Inflammatory macrophage treated with lipopolysaccharide for 4 hours (primary cell): Measurements from ENCODE around the gene CCDC192.
"Not testable (repeated sequence)": the region's sequence is repeated elsewhere in the genome, so short reads cannot be mapped to it uniquely, and the experiment has no call there.

Source experiments
- DNase-seq: peaks from one replicate; pipeline ENCODE4 v3.0.0-alpha.2; 2020

Gene CCDC192

DNA sequence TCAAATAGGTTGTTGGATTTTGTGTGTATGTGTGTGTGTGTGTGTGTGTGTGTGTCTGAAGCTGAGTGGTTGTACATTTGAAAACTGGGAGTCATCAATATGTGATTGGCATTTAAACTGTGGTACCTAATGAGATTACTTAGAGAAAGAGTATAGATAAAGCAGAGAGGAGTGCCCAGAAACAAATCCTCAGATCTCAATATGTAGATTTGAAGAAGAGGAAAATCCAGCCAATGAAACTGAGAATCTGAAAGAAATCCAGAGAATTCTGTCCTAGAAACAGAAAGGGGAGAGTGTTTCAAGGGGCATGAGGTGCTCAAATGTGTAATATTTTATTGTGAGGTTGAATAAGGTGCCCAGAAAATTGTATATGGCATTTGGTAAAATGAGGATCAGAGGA is 66.2 kb downstream of the CCDC192 start:
- no peak for DNase-seq

DNA sequence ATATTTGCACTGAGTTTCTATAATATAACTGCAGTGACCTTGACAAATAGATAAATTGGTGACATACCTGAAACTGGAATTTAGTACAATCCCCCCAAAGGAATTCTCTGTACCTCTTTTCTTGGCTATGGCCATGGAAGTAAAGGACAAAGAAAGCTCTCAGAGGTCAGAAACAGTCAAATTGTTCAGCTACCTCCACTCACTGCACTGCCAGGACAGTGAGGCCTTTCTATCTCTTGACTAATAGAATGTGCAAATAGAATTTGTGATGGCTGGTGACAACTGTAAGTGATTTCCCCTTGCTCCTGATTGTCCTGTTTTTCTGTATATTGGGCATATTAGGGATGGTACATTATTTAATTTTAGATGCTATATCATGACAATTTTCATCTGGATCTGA is 67.1 kb downstream of the CCDC192 start:
- no peak for DNase-seq

DNA sequence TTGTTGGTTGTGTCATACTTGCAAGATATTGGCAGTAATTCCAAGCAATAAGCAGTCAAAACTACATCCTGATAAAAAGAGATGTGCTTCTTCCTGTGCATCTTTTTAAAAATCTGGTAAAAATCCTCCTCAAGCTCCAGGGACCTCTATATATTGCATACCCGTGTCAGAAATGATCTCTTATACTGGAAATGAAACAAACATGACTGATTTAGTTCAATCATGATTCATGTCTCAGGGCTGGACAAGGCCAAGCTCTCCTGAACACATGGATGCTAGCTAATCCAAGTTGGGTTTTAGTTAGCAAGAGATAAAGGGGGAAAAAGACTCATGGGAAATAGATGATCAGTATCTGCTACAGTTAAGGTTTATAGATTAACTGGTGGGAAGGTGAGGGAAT is 69.3 kb downstream of the CCDC192 start:
- no peak for DNase-seq

DNA sequence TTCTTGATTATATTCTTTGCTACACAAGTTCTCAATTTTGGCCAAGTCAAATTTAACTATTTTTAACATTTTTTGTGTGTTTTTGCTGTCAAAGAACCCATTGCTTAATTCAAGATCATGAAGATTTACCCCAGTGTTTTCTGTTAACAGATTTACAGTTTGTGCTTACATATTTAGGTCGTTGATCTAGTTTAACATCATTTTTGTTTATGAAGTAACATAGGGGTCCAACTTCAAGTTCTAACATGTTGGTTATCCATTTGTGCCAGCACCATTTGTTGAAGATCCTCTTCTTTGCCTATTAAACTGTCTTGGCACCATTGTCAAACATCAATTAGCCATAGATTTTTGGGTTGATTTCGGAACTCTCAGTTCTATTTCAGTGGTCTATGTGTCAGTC is 71.0 kb downstream of the CCDC192 start:
- no peak for DNase-seq

DNA sequence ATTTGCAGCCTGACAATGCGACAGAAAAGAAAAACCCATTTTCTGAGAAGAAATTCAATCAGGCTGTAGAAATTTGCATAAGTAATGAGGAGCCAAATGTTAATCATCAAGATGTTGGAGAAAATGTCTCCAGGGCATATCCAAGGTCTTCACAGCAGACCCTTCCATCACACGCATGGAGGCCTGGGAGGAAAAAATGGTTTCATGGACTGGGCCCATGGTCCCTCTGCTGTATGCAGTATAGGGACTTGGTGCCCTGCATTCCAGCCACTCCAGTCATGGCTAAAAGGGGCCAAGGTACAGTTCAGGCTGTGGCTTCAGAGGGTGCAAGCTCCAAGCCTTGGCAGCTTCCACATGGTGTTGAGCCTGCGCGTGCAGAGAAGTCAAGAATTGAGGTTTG is 73.3 kb downstream of the CCDC192 start:
- no peak for DNase-seq

DNA sequence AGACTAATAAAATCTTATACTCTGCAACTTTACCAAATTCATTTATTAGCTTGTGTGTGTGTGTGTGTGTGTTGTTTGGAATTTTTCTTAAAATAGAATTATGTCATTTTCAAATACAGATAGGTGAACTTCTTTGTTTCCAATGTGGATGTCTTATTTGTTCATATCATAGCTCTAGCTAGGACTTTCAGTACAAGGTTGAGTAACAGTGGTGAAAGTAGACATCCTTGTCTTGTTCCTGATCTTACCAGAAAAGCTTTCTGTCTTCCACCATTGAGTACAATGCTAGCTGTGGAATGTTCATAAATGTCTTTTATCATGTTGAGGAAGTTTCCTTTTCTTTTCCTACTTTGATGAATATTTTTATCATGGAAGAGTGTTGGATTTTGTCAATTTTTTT is 74.8 kb downstream of the CCDC192 start:
- DNase-seq, result no peak

DNA sequence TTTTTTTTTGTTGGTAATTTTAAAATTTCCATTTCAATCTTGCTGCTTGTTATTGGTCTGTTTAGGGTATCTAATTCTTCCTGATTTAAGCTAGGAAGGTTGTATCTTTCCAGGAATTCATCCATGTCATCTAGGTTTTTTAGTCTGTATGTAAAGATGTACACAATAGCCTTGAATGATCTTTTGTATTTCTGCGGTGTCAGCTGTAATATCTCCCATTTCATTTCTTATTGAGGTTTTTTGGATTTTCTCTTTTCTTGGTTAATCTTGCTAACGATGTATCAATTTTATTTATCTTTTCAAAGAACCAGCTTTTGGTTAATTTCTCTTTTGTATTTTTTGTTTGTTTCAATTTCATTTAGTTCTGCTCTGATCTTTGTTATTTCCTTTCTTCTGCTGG is 79.3 kb downstream of the CCDC192 start:
- DNase-seq, result not testable (repeated sequence)

DNA sequence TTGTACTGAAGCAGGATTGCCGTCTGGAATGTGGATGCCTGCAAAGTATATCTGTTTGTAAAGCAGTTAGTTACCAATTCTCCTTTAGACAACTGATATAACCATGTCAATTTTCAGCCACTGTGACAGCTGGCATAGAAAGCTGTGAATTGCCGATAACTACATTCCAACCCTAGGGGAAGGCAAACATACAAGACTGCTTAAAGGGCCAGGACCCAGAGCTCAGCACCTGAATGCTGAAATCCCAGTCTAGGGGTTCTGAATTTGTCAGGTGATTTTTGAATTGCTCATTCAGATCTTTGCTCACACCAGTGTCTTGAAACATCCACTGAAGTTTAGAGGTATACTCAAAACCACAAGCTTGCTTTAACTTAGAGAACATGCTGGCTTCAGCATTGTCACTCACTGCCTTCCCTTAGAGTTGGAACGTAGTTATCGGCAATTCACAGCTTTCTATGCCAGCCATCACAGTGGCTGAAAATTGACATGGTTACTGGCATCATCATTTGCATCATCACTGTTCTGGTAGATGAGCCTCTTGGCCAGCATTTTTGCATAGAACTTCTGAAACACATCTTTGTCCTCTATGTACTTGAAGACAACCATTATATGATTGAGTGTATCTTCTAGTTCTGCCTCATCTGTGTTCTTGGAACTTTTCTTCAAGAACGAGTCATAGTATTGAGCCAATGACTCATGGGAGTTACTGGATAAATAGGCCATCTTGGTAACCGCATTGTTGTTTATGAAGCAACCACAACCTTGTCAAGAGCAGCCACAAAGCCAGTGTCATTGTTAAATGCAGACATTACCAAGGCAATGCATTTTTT is 82.1 kb downstream of the CCDC192 start:
- DNase-seq, result no peak

DNA sequence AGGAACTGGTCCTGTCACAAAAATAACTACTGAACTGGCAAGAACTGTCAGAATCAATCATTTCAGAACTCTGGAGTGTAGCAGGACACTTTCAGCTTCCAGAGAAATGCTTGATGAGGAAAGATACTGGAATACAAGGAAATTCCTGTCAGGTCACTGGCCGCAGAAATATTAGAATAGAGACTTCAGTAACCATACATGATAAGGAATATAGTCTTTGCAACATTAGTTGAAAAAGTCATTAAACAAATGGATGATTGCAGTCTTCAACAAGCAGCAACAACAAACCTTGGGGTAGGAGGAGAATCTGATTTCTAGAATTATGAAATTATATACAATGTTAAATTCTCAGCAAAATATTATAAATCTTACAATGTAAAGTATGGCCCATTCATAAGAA is 88.2 kb downstream of the CCDC192 start:
- DNase-seq, result no peak

DNA sequence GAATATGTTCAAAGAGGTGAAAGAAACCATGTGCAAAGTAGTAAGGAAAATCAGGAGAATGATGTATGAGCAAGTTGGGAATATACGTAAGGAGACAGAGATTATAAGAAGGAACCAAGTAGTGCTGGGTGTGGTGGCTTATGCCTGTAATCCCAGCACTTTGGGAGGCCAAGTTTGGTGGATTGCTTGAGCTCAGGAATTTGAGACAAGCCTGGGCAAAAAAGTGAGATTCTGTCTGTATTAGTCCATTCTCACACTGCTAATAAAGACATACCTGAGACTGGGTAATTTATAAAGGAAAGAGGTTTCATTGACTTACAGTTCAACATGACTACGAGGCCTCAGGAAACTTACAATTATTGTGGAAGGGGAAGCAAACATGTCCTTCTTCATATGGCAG is 88.7 kb downstream of the CCDC192 start:
- not testable (repeated sequence) for DNase-seq

DNA sequence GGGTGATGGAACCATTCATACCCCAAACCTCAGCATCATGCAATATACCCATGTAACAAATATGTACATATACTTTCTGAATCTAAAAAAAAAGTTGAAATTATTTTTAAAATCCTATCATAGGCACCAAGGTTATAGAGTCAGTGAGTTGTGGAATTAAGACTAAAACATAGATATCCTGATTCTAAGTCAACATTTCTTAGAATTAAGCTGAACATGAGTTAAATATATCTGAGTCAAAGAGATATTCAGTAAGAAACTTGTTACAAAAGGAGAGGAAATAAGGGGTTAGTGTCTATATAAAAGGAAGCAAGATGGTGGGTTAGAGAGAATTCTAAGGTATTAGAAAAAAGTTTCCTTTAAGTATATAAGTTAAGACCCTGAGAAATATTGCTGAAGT is 89.9 kb downstream of the CCDC192 start:
- no peak for DNase-seq

DNA sequence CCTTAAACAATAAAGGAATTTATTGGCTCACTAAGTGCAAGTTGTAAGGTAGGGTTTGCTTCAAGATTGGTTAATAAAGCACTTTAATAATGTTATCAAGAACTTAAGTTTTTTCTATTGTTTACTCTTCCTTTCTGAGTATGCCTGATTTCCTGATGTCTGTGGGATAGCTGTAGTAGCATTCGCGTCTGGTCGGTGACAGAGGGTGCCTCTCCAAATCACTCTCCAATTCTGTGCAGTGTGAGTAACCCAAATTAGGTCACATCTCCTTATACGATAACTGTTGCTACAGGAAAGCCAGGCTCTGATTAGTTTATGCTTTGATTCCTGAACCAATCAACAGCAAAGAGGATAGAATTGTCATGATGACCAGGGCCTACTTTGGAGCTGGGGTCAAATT is 90.7 kb downstream of the CCDC192 start:
- no peak for DNase-seq

DNA sequence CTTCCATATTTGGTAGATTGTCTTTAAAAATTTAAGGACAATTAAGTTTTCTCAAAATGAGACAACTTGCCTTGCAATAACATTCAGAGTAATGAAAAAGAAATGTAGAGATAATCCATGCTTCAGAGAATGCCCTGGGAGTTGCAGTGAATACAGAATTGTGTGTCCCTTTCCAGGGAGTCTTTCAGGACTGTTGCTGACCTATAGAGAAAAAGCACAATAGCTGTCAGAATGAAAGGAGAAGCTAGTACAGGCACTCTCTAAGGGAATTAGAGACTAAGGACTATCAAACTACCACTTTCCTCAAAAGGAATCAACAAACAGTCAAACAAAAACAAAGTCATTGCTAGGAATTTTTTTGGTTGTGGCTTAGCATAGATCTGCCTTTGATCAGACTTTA is 93.0 kb downstream of the CCDC192 start:
- DNase-seq, result no peak

DNA sequence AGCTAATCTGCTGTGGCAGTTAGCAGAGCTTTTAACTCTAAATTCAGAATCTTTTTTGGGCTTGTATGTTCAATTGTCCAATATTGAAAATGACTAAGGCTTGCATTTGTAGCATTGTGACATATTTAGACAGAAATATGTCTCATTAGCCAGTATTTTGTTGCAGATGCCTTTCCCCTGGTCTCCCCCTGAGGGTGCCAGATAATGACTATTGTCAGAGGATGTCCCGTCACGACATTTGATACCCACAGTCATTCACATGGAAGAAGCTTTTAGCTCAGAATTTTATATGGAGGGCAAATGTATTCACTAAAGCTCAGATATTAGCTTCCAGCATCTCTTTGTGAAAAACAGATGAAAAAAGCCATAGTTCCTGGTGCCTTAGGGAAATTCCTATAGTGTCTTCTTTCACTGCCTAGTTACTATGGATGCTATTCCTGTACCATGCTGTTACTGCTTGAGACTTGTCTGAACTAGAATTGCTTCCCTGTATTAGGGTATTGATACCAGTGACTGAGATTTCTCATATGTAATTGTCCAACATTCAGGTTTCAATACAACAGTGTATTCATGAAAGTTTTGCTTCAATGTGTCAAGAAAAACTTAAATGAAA is 96.2 kb downstream of the CCDC192 start:
- no peak for DNase-seq

DNA sequence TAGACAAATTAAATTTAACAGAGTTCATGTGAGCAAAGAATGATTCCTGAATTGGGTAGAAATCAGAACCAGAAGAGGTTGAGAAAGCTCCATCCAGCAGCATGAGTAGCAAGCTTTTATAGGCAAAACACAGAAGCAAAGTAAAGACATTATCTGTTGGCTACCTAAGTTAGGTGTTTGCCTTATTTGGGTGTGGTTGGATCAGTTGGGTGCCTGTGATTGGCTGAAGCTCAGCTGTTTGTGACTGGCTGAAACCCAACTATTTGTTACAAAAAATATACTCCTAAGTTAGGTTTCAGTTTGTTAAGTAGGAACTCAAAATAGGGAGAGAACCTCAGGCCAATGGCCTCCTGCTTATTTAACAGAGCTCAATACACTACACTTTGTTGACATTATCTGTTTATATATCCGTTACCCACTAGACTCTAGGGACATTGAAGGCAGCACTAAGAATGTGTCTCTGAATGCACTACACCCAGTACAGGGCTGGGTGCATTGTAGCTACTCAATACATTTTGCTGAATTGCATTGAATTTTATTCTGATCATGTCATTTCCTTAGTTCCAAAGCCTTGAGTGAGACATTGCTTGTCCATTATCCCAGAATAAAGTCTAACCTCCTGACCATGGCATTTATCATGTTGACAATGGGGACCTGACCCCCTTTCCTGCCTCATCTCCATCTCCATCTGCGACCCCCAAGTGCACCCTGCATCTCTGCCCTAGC is 98.7 kb downstream of the CCDC192 start:
- no peak for DNase-seq

DNA sequence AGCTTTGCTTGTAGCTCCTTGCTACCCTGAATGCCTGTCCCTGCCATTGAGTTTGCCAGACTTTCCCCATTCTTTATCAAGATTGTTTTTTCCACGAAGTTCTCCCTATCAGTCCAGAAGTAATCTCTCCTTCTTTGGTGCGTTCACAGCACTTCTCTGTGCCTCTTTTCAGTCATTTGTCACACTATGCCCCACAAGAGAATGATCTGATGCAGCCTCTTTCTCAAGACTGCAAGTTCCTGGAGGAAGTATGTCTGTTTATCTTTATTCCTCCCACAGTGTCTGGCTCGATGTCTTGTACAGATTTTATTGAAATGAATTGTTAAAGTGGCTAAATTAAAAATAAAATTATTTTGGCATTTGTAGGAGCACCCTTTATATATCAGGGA is 99.3 kb downstream of the CCDC192 start:
- DNase-seq, result peak; percentile 59

DNA sequence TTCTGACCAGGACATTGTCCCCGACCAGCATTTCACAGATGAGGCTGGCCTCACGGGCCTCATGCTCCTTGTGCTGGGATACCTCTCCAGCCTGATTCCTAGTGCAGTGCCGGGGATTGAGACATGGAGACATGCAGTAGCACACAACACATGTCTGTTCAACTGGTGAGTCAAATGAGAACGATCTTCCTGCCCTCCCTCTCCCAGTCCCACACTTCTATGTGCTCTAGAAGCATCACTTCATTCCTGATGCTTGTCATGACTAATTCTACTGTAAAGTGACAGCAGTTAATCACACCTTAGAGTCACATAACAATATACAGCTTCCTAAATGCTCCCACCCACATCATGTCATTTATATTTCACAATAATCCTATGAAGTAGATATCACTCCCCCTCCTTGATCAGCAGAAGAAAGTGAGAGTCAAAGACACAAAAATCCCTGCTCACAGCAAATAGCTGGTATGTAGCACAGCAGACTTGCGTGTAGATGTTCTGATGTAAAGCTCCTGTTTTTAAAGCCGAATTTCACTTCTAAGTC is 101.8 kb downstream of the CCDC192 start:
- no peak for DNase-seq

DNA sequence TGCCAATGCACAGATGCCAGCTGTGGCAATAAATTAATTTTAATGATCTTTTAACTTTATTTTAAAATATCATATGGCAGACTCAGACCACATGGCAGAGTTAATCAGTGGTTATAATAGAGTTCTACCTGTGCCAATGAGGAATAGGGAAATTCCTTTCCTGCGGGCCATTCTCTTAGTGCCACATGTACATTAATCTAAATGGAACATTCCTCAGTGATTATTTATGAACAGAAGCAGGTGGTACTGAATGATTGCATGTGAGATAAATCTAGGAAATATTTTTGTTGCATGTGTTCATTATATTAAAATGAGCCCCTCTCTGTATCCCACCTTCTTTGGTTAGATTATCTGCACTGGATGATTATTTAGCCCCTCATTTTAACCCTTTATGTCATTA is 102.3 kb downstream of the CCDC192 start:
- no peak for DNase-seq

DNA sequence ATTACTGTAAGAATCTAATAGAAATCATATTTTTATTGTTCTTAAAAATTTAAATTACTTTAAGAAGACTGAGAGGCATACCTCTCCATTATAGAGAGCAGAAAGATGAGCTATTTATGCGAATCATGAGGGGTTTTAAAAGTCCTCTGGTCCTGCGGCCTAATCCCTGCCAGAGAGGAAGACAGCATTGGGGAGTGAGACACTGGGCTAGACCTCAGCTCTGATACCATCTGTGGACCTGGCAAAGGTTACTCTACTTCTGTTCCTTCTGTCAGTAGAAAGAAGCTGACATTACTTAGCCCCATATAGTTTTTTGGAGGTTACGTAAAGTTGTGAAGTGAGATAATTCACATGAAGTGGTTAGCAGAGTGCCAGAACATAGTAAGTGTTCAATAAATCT is 103.6 kb downstream of the CCDC192 start:
- no peak for DNase-seq

DNA sequence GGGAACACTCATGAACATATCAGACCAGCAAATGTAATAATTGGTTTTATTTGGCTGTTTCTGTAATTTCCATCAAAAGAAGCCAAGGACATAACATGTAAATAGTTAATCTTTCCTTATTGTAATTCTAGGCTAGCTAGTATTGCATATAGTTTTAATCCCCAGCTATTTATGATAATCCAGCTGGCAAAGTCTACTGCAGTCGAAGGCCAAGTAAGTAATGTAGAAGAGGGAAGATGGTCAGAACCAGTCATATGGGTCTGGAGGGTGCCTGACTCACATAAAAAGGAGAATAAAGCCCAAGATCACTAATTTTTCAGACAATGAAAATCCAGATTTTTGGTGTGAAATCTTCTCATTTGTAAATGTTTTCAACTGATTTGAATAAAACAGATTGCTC is 106.3 kb downstream of the CCDC192 start:
- DNase-seq, result no peak

DNA sequence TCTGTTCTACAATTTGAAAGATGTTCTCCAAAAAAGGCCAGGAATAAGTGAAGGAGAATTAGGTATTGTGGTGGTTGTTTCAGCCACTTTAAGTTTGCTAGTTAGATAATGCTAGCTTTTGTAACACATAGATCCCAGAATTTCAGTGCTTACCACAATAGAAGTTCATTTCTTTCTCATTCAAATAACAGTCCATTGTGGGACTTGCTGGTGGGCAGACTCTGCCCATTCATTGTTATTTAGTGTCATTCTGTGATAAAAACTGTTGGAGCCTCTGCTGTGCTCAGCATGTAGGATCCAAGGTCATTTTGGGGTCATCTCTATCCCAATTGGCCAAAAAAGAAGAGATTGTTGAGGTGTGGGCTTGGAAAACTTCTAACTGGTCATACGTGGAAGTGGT is 106.8 kb downstream of the CCDC192 start:
- no peak for DNase-seq

DNA sequence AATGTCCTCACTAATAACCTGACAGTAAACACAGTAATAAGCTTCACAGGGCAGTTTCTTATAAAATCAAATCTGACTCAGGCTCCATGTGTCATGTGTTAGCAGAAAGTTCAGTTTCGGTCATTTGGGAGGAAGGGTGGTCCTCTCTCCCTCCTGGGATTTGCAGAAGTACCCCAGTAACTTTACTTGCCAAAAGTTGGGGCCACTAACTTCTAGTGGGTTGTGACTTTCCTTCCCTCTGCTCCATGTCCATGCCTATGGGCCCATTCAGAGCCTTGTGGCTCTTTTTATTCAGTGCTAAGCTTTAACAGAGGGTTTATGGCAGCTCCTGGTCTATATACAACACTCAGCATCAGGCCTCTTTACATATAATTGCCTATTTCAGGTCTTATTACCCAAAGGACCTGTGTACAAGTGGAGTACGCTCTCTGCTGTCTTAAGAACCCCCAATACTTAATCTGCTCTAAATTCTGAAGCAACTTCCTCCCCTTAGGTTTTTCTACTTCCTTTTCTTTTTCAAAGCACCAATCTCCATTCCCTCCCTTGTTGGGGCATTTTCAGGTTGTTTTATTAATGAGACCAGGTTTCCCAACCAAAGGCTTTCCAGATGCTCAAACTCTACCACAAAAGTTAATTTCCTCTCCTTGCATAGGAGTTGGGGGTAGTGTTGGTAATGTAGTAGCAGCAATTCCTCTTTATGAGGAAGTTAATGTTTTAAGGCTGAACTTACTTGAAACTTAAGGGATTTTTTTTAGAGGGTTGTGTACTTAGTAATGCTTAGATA is 107.7 kb downstream of the CCDC192 start:
- DNase-seq, result peak; percentile 31

DNA sequence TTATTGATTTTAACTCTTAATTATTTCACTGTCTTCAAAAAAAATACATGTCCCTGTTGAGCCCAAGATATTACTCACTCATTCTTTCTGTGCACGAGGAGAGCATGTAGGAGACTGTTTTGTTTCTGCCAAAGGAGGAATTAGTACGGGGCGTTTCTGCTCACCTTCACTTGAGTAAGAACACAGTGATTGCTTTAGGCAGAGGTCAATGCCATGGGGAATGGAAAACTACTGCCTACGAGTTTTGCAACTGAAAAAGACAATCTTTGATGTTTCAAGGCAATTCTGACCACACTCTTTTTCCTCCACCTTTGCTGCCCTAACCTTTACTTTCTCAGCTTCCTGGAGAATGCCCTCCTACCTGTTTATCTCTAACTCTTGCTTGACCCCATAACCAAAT is 109.4 kb downstream of the CCDC192 start:
- DNase-seq, result no peak
